Neural progenitor cell (in vitro differentiated cells): Measurements from ENCODE around the gene AFG1L. TPM values are rescaled to one million over a fixed set of nuclear protein-coding genes. Genes with fewer than 3 reads are reported as not detected.

Experiments
- DNase-seq: peaks from one replicate; pipeline ENCODE4 v3.0.0-alpha.2; 2016; ENCODE audit warnings: low spot score
- H2AFZ ChIP-seq: fragments of 200-600 bp; sonication (generic); replicated peaks from 2 replicates; pipeline ENCODE4 v1.6.1; 2016; ENCODE audit warnings: antibody characterized with exemption
- H3F3A ChIP-seq: fragments of 200-600 bp; sonication (generic); 2 replicates; pipeline ENCODE4 v1.6.1; 2016; ENCODE audit warnings: antibody characterized with exemption, low read depth
- H3K27ac ChIP-seq: fragments of 200-600 bp; sonication (generic); 2 replicates; pipeline ENCODE4 v1.5.1; 2016; ENCODE audit warnings: mild to moderate bottlenecking
- H3K27me3 ChIP-seq: fragments of 200-600 bp; sonication (generic); 2 replicates; pipeline ENCODE4 v1.6.1; 2016; ENCODE audit warnings: mild to moderate bottlenecking, moderate library complexity
- H3K36me3 ChIP-seq: fragments of 200-600 bp; sonication (generic); 2 replicates; pipeline ENCODE4 v1.5.1; 2016
- H3K4me1 ChIP-seq: fragments of 200-600 bp; sonication (generic); 2 replicates; pipeline ENCODE4 v1.6.1; 2016; ENCODE audit warnings: mixed run types
- H3K4me2 ChIP-seq: fragments of 200-600 bp; sonication (generic); 2 replicates; pipeline ENCODE4 v1.6.1; 2016
- H3K4me3 ChIP-seq: fragments of 200-600 bp; sonication (generic); 2 replicates; pipeline ENCODE4 v1.5.1; 2016
- H3K79me2 ChIP-seq: fragments of 200-600 bp; sonication (generic); 2 replicates; pipeline ENCODE4 v1.6.1; 2016; ENCODE audit warnings: low read depth
- H3K9ac ChIP-seq: fragments of 200-600 bp; sonication (generic); 2 replicates; pipeline ENCODE4 v1.6.1; 2016
- H3K9me3 ChIP-seq: fragments of 200-600 bp; sonication (generic); 2 replicates; pipeline ENCODE4 v1.5.1; 2016; ENCODE audit warnings: low read depth
- H4K20me1 ChIP-seq: fragments of 200-600 bp; sonication (generic); 2 replicates; pipeline ENCODE4 v1.6.1; 2016; ENCODE audit warnings: low read depth
- H3K27ac Mint-ChIP-seq: 3 replicates; pipeline ENCODE4 v1.8.0; 2021; ENCODE audit warnings: mixed read lengths
- H3K27me3 Mint-ChIP-seq: 2 replicates; pipeline ENCODE4 v1.8.0; 2022; ENCODE audit warnings: low read depth, mild to moderate bottlenecking, inconsistent platforms, moderate library complexity, mixed read lengths; ENCODE audit not compliant: insufficient read depth
- H3K36me3 Mint-ChIP-seq: 3 replicates; pipeline ENCODE4 v1.8.0; 2021; ENCODE audit warnings: mixed read lengths
- H3K4me1 Mint-ChIP-seq: 3 replicates; pipeline ENCODE4 v1.8.0; 2021; ENCODE audit warnings: mixed read lengths
- H3K4me3 Mint-ChIP-seq: 3 replicates; pipeline ENCODE4 v1.8.0; 2021; ENCODE audit warnings: mild to moderate bottlenecking, moderate library complexity, mixed read lengths
- H3K9me3 Mint-ChIP-seq: 3 replicates; pipeline ENCODE4 v1.8.0; 2020; ENCODE audit warnings: mixed read lengths
- CTCF ChIP-seq: fragments of 200-600 bp; sonication (generic); IDR thresholded peaks from 2 replicates; pipeline ENCODE4 v1.5.1; 2017; ENCODE audit warnings: antibody characterized with exemption, mild to moderate bottlenecking
- EZH2 ChIP-seq: fragments of 200-600 bp; sonication (generic); IDR thresholded peaks from 2 replicates; pipeline ENCODE4 v1.6.1; 2017; ENCODE audit warnings: antibody characterized with exemption, mild to moderate bottlenecking, moderate library complexity
- EZH2phosphoT487 ChIP-seq: fragments of 200-600 bp; sonication (generic); IDR thresholded peaks from 2 replicates; pipeline ENCODE4 v1.6.1; 2017; ENCODE audit warnings: antibody characterized with exemption
- total RNA-seq: library from RNA; depleted of rRNA; stranded (reverse); fragments of >200 nt; gene quantifications from 2 replicates; pipeline ENCODE4 v1.2.3, GENCODE V29; 2015; ENCODE audit warnings: low replicate concordance

The AFG1L gene
- total RNA-seq, 1 donor from 2014 or later = 8.3 TPM

GRCh38 chr6:108423982-108424705 is 129.3 kb downstream of the AFG1L start:
- DNase-seq = no peak

GRCh38 chr6:108425428-108425827 is 130.6 kb downstream of the AFG1L start:
- no peaks in the 10 kb centered on the region for H3F3A ChIP-seq
- no peak overlapping the region for H3K27ac ChIP-seq
- Mint-ChIP-seq H3K36me3 (no peaks in the 10 kb centered on the region), H3K4me1 (peaks cover 11% of the 10 kb centered on the region), H3K27me3 (no peaks in the 10 kb centered on the region), H3K9me3 (no peaks in the 10 kb centered on the region), H3K4me3 (no peak overlapping the region), H3K27ac (no peak overlapping the region)
- H3K4me1 ChIP-seq = peaks cover 17% of the 10 kb centered on the region
- no peaks in the 10 kb centered on the region for H3K9me3 ChIP-seq
- TF ChIP-seq EZH2phosphoT487 (no peak), EZH2 (no peak), CTCF (no peak)
- no peak overlapping the region for H3K4me2 ChIP-seq
- H3K9ac ChIP-seq = no peak overlapping the region
- no peaks in the 10 kb centered on the region for H3K27me3 ChIP-seq
- H3K4me3 ChIP-seq = no peak overlapping the region
- no peaks in the 10 kb centered on the region for H3K79me2 ChIP-seq
- DNase-seq = no peak
- H3K36me3 ChIP-seq = no peaks in the 10 kb centered on the region
- H2AFZ ChIP-seq = no peak overlapping the region
- no peaks in the 10 kb centered on the region for H4K20me1 ChIP-seq

More at GRCh38 chr6:108423982-108424705, 129.3 kb downstream of the AFG1L start:
- Histone ChIP-seq H3F3A (no peaks in the 10 kb centered on the region), H3K4me3 (no peak overlapping the region), H4K20me1 (no peaks in the 10 kb centered on the region), H2AFZ (no peak overlapping the region), H3K36me3 (no peaks in the 10 kb centered on the region), H3K79me2 (no peaks in the 10 kb centered on the region), H3K4me2 (no peak overlapping the region), H3K27ac (no peak overlapping the region), H3K9me3 (no peaks in the 10 kb centered on the region), H3K4me1 (peaks cover 20% of the 10 kb centered on the region), H3K9ac (no peak overlapping the region), H3K27me3 (no peaks in the 10 kb centered on the region)
- Mint-ChIP-seq H3K4me1 (peaks cover 16% of the 10 kb centered on the region), H3K27me3 (no peaks in the 10 kb centered on the region), H3K36me3 (no peaks in the 10 kb centered on the region), H3K4me3 (no peak overlapping the region), H3K27ac (no peak overlapping the region), H3K9me3 (no peaks in the 10 kb centered on the region)
- TF ChIP-seq EZH2 (no peak), EZH2phosphoT487 (no peak), CTCF (no peak)

- Histone ChIP-seq H3K36me3 (no peaks in the 10 kb centered on the region), H3K4me1 (no peaks in the 10 kb centered on the region), H3K27ac (no peak overlapping the region), H3K9me3 (no peaks in the 10 kb centered on the region), H2AFZ (no peak overlapping the region), H3K79me2 (no peaks in the 10 kb centered on the region), H3K4me2 (no peak overlapping the region), H3K27me3 (no peaks in the 10 kb centered on the region), H4K20me1 (no peaks in the 10 kb centered on the region), H3K4me3 (no peak overlapping the region), H3K9ac (no peak overlapping the region), H3F3A (no peaks in the 10 kb centered on the region)
- TF ChIP-seq EZH2 = no peak
- no peak for TF ChIP-seq EZH2phosphoT487
- TF ChIP-seq CTCF = no peak
- H3K9me3 Mint-ChIP-seq = no peaks in the 10 kb centered on the region
- H3K4me1 Mint-ChIP-seq = no peaks in the 10 kb centered on the region
- H3K27ac Mint-ChIP-seq = no peak overlapping the region
- H3K27me3 Mint-ChIP-seq = no peaks in the 10 kb centered on the region
- no peak overlapping the region for H3K4me3 Mint-ChIP-seq
- no peaks in the 10 kb centered on the region for H3K36me3 Mint-ChIP-seq
- DNase-seq = no peak
These were observed 137.3 kb downstream of the AFG1L start for GRCh38 chr6:108432143-108432542.
